Effector CD4-positive, alpha-beta T cell (primary cell): ENCODE results near the gene SLC12A2.

Experiments used
- DNase-seq: peaks from one replicate; pipeline ENCODE4 v3.0.0-alpha.2; 2020
- total RNA-seq: gene quantifications from one replicate; lab custom pipeline; 2026; lab: John Stamatoyannopoulos, UW

Gene SLC12A2
- total RNA-seq = 73.7 reads per million, percentile 76 among the genes with 10 or more reads in this experiment

DNA sequence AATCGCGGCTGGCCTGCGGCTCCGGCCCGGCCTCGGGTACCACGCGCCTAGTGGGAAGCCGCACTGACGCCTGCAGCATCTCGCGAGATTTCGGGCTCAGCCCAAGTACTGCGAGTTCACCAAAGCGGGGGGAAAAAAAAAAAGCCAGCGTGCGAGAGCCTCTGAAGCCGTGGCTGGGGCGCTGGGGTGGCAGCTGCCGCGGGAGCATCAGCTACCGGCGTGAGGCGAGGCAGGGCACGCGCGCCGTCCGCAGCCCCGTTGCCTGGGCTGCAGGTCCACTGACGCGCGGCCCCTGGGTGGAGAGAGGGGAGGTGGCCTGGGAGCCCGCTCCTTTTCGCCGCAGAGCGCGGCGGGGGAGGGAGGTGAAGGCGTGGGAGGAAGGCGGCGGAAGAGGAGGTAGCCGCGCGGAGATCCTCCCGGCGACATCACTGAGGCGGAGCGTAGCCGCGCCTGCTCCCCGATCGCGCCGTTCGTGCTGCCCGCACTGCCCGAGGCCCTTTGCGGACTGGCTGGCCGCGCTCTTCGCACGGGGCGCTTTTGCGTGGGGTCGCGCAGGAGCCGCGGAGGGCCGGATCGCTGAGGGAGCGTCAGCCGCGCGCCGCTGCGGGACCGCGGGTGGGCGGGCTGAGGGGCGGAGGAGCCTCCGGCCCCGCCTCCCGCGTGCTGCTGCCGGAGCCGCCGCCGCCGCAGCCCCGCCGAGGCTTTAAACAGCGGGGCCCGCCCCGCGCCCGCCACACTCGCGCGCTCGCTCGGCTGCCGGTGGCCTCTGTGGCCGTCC, at the start of gene SLC12A2:
Gene SLC12A2, plus strand, starts transcription at position 734 of the 778 bp plus-strand sequence. CDS start 189 bp downstream, outside the sequence.
- DNase-seq = peak; percentile 90

DNA sequence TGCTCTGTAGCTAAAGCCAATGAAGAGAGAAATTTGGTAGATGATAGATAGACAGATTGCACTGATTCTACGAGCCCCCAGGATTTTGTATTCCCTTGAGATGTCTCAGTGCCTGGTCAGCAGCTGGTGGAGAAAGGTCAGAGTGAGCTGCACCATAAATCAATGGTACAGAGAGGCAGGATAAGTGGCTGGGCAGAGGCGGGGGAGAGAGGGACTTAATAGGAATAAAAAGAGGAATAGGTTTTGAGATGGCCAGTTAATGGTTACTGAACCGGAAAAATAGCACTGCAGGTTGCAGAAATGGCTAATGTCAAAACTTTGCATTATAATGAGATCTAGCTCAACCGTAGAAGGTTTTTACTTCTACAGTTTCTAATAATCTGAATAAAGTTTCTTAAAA, 47.9 kb upstream of the SLC12A2 start:
- DNase-seq = no peak

DNA sequence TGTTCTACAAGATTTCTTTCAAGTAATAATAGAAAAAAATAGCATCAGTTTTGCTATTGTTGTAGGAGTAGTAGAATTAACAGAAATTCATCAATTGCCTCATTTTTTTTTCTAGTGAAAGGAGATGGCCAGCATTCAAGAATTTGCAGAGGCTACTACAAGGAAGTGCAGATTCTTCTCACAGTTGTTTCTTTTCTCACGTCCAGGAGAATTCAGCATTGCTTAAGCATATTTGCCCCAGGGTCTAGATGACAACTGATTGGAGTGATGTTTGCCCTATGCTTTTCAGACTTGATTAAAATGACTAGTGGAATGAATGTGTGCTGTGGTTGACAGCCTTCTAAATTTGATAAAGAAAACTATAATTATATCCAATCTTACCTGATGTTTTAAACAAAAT, 46.6 kb upstream of the SLC12A2 start:
- DNase-seq = no peak

DNA sequence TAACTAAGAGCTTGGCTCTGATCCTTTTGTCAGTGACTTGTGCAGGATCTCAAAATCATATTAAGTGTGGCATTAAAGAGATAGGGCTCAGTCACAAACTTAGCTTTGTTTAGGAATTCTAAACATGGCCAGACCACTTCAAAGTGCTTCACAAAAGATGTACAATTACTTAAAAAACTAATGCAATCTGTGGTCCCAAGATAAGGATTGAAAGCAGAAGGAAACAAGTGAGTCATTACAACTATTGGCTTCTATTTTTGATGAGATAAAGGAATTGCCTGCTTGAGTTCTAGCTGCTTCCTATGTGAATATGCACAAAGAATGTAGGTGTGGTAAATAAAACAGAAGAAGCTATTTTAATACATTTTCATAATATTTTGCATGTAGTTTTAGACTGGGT, 44.9 kb upstream of the SLC12A2 start:
- no peak for DNase-seq

DNA sequence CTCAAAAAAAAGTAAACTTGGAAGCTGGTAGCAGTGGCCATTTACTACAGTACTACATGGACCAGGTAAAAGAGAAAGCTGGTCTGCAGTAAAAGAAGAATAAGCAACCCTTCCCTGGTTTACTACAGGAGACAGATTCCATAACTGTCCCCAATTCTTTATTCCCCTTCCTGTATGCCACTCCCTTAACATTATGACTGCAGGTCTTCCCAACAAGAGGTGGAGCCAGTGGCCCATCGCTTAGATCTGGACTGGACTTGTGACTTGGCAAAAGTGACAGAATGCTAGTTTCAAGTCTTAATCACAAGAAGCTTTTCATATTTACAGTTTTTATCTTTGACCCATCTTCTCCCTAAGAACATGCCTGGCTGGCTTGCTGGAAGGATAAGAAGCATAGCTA, 42.6 kb upstream of the SLC12A2 start:
- no peak for DNase-seq

DNA sequence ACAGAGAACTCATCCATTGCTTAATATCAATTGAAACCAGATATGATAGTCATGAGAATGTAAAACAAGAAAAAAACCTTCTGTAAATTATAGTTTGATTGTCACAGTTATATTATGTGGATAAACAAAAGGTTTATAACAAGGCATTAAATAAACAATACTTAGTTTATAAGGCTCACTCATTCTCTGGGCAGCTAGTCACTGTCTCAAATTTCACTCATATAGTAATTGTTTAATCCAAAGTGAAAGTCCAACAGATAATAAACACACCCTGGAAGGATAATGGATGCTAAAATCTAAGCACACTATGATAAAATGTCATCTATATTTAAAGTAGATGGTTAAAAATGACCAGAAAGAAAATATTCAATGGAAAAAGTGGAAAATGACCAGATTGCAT, 30.8 kb upstream of the SLC12A2 start:
- DNase-seq = no peak

DNA sequence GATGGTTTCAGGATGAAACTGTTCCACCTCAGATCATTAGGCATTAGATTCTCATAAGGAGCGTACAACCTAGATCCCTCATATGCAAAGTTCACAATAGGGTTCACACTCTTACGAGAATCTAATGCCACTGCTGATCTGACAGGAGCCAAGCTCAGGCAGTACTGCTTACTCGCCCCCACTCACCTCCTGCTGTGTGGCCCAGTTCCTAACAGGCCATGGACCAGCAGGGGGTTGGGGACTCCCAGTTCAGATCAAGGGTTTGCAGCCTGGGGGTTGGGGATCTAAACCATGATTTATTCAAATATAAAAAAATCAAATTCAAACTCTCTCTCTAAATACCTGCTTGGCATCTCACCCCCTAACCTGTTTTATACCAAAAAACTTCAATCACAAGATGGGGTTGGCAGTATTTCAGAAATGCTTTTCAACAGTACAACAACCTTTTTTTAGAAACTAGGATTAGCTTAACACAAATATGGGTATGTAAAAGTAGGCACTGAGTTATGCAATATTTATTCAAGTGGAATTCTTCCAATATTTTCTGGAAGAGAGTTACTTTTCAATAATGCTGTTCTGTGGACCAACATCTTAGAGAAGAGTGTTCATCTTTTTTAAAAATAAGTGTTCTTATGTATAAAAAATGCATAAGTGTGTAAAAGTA, 30.1 kb upstream of the SLC12A2 start:
- no peak for DNase-seq

DNA sequence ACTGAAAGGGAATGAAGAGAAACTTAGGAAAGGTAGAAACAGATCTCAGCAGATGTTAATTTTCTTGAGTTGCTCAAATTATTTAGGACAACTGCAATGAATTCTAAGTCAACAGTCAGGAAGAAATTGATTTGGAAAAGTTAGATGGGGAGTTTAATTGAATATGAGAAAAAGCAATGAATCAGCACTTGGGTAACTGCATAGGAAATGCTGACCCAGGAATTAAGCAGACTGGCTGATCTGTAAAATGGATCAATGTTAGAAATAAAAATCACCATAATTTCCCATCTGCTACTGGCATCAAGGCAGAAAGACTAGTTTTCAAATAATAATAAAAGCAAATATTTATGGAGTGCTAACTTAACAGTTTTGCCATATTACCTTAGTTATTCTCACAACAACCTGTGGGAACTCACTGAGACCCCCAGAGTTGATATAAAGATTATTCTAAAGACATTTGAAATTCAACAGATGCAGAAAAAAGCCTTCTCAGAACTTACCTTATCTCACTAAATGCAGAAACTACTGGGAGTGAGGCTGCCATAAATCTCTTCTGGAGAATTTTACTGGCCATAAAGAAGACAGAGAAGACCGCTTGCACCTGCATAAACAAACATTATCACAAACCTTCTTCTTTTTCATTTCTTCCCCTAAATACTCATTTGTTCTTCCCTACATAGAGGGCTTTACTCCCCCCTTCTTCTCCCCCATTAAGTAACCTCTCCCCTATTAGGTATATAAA, 22.8 kb upstream of the SLC12A2 start:
- no peak for DNase-seq

DNA sequence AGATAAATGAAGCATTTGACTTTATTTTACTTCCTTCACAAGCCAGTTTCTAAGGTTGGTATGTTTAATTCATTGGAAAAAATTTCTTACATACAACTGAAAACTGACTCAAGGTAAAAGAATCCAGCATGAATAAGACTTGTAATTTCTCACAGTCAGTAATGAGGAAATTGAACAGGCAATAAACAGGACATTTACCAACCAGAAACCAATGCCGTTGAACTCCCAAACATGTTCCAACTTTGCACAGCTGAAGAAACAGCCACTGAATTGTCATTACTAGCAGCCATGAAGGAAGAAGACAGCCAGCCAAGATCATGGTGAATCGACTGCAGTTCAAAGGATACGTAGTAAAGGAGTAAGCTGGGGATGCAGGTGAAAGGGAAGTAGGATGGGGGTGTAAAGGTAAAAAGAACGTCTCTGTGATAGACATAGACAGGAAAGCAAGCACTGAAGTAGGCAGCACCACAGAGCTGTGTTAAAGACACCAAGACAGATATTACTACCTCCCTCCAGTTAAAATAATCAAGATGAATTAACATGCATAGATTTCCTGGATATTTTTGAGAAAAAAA, 21.3 kb upstream of the SLC12A2 start:
- no peak for DNase-seq

DNA sequence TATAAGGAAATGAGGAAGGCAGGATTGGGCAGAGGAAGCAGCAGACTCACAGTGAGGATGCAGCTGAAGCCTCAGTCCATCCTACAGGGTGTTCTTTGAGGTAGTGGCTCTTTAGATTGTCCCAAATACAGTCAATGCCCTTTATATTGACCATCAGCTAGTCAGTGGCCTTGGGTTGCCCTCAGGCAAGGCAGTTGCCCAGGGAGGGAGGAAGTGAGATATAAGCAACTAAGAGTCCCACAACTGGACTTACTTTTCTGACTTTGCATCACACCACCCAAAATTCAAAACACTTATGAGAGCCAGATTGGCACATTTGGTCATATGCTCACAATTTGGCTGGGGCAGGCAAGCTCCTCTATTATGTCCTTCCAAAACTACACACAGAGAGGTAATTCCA, 9.4 kb upstream of the SLC12A2 start:
- DNase-seq = no peak

DNA sequence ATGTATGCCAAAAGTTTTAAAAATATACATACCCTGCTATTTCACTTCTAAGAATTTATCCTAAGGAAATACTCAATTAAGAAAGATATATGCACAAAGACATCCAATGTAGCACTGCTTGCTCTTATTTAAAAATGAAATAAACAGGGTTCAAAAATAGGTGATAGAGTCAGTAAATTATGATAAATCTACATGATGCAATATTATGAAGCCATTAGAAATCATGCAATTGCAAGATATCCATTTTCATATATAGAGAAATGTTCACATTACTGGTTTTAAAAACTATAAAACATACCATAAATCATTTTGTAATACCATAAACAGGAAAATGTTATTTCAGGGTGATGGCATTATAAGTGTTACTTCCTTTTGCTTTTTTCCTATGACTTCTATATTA, 8.6 kb upstream of the SLC12A2 start:
- DNase-seq = no peak

DNA sequence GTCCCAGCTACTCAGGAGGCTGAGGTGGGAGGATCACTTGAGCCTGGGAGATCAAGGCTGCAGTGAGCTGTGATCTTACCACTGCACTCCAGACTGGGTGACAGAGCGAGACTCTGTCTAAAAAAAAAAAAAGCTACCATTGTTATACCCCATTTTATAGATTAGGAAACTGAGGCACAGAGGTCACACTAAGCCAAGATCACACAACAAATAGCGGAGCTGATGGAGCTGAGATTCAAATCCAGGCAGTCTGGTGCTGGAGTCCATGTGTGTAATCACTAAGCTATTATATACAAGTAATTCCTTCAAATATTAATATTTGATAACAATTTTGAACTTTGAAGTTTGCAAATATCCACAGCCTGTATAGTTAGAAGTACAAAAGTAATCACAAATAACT, 6.0 kb upstream of the SLC12A2 start:
- DNase-seq = no peak

DNA sequence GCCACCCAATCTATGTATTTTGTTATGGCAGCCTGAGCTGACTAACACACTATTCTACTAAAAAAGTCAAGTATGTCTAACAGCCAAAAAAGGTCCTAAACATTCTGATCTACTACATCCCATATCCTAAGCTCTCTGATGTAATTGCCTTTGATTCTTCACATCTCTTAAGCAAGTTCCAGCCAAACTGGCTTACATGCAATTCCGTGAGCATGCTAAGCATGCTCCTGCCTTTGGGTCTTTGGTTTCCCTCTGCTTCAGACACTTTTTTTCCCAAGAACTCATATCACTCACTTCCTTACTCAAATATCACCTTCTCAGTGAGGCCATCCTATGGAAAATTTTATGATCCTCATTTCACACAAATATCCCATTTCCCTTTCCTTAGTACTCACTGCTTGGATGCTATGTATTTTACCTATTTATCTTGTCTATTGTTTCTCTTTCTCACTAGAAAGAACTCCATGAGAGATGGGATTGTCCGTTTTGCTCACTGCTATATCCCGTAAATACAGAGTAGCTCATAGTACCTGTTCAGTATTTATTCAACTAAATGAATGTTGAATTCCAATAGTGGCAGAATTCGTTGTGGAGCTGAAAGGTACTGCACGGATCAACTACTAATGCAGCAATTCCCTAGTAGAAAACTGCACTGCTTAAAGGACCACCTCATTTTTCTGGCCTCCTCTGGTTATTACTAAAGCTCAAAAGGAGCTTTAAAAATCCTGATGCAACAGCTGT, 2.3 kb upstream of the SLC12A2 start:
- no peak for DNase-seq

DNA sequence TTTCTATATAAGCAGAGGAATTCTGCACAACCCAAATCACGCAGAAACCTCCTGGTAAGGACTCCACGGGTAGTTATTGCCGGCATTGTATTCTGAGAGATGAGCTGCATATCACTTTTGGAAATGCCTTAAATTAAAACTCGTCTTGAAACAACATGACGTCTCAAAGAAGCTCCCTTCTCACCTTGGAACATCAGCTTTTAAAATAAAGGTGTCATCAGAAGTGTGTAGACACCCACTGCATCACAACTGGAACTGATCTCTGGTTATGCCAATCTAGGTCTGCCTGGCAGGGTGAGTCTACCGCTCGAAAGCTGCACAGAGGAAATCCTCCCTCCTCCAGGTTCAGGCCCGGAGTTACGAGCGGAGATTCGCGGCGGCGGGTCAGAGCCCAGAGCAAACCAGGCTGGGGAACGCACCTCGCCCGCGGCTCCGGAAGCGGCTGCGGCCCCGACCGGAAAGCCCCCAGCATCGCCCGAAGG, 974 bp upstream of the SLC12A2 start:
- DNase-seq = no peak

DNA sequence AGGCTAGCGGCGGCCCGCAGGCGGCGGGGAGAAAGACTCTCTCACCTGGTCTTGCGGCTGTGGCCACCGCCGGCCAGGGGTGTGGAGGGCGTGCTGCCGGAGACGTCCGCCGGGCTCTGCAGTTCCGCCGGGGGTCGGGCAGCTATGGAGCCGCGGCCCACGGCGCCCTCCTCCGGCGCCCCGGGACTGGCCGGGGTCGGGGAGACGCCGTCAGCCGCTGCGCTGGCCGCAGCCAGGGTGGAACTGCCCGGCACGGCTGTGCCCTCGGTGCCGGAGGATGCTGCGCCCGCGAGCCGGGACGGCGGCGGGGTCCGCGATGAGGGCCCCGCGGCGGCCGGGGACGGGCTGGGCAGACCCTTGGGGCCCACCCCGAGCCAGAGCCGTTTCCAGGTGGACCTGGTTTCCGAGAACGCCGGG, 253 bp downstream of the SLC12A2 start:
- no peak for DNase-seq

DNA sequence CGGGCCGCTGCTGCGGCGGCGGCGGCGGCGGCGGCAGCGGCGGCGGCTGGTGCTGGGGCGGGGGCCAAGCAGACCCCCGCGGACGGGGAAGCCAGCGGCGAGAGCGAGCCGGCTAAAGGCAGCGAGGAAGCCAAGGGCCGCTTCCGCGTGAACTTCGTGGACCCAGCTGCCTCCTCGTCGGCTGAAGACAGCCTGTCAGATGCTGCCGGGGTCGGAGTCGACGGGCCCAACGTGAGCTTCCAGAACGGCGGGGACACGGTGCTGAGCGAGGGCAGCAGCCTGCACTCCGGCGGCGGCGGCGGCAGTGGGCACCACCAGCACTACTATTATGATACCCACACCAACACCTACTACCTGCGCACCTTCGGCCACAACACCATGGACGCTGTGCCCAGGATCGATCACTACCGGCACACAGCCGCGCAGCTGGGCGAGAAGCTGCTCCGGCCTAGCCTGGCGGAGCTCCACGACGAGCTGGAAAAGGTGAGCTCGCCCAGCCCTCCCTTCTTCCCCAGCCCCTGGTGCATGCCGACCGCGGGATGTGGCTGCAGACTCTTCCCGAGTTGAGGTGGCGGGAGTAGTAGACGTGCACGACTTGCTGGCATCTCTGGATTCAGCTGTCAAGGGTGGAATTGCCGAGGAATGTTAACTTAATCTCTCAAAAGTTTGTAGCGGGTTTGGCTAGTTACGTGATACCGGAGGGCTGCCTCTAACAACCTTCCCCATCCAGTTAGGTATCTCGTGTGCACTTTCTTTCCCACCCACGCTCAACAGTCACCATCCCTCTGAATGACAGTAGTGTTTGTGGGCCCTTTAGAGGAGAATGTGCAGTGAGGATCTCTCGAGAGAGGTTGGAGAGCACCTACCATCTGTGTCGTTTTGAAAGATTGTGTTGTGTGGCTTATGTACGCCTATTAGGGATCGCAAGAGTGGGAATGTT, 932 bp downstream of the SLC12A2 start:
- DNase-seq = peak; percentile 28

DNA sequence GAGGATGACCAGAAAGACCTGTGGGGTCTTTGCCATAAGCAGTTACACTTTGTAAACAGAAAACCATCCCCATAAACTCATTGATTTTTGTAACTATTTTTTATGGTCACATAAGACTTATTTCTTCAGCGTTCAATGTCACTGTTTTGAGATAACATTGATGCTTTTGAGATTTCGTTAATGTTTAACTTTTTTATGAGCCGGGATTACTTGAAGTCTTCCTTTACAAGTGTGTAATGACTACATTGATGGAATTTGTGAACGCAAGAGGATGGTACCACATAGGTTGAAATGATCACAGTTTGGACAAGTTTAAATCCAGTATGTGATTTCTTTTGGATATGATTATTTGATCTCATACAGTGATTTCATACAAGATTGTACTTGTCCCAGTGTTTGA, 1.8 kb downstream of the SLC12A2 start:
- DNase-seq = no peak

DNA sequence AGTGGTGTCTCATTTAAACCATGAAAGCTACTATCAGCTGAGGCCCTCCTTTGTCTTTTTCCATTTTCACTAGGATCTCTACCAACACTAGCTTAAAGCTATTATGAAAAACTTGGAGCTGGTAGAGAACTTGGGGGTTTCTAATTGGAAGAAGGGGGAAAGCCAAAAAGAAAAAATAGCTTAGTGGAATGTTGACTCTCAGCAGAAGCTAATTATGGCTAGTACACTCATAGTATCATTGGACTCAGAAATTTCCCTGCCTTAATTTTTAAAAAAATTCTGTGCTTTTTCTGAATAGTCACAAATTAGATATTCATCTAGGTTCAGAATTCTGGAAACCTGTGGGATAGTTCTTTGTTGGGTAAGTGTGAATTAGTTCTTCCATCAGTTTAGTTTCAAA, 8.0 kb downstream of the SLC12A2 start:
- DNase-seq = no peak

DNA sequence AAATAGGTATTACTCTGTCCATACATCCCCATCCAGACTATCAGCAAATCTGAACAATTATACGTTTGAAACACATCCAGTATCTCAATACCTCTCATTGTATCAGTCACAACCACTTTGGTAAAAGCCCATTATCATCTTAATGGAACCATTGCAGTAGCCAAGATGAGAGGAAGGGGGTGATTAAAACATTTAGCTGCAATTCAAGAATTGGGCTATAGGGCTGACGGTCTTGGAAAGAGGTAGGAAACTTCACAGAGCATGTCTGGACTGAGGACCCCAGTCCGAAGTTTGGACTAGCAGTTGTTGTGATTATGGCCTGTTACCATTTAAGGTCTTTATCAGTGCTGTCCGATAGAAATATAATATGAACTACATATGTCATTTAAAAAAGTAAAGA, 8.6 kb downstream of the SLC12A2 start:
- DNase-seq = no peak

DNA sequence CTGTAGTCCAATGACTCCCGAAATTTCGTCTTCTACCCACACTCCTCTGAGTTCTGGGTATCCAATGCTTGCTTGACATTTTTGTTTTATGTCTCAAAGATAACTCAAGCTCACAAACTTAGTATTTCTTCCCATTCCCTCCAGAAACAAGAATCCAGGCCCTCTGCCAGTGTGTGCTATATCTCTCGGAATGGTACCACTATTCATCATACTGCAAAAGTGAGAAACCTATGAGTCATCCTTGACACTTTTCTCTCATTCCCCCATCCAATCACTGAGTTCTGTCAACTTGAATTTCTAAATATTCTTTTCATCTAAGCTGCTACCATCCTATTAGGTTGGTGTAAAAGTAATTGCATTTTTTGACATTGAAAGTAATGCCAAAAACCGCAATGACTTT, 9.8 kb downstream of the SLC12A2 start:
- no peak for DNase-seq

DNA sequence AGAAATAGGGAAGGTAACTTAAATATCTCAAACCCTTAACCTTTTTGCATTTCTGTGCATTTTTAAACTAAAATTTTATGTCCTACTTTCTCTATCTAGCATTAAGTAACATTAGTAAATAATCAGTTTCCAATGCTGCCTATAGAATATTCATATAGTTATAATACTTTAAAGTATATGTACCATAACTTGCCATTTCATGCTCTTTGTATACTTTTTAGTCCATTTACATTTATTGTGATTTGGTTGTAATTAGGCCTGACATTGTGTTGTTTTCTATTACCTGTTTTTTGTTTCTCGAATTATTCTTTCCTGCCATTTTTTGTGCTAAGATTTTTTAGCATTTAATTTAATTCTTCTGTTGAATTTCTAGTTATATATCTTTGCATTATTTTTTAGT, 13.7 kb downstream of the SLC12A2 start:
- DNase-seq = no peak
